DND-41 (cell line): ENCODE data around the gene SNRPE.

Experiments used
- ATAC-seq: fragments of 200-7000 bp; cut with Tn5 transposase; 3 replicates; pipeline ENCODE4 v1.9.1; 2021; ENCODE audit warnings: low read depth; ENCODE audit not compliant: insufficient read depth
- DNase-seq: peaks from one replicate; pipeline ENCODE4 v3.0.0-alpha.2; 2020
- H2AFZ ChIP-seq: 2 replicates; pipeline ENCODE4 v1.6.0; 2012; ENCODE audit warnings: low read depth, low read length
- H3K27ac ChIP-seq: 2 replicates; pipeline ENCODE4 v1.5.1; 2012; ENCODE audit warnings: low read length, inconsistent platforms
- H3K27me3 ChIP-seq: fragments of 200-600 bp; sonication (generic); 2 replicates; pipeline ENCODE4 v1.6.0; 2012; ENCODE audit warnings: low read length, mild to moderate bottlenecking, inconsistent platforms; ENCODE audit not compliant: insufficient read depth, poor library complexity
- H3K36me3 ChIP-seq: 2 replicates; pipeline ENCODE4 v1.5.1; 2012; ENCODE audit warnings: low read length, inconsistent platforms; ENCODE audit not compliant: insufficient read depth
- H3K4me1 ChIP-seq: 2 replicates; pipeline ENCODE4 v1.5.1; 2012; ENCODE audit warnings: mild to moderate bottlenecking, low read length; ENCODE audit not compliant: insufficient read depth
- H3K4me2 ChIP-seq: 2 replicates; pipeline ENCODE4 v1.6.0; 2012; ENCODE audit warnings: mild to moderate bottlenecking, moderate library complexity, low read length, inconsistent platforms; ENCODE audit not compliant: insufficient read depth
- H3K4me3 ChIP-seq, 2 experiments: fragments of 200-600 bp in 1 of 2; shearing (Covaris generic) in 1 of 2; 2 replicates each; pipeline ENCODE4 v1.5.1; 2012 to 2016; ENCODE audit warnings: inconsistent platforms in 2 of 2, low read length in 2 of 2, mild to moderate bottlenecking in 2 of 2, low read depth in 1 of 2, moderate library complexity in 1 of 2
- H3K79me2 ChIP-seq: 2 replicates; pipeline ENCODE4 v1.6.0; 2012; ENCODE audit warnings: low read length, inconsistent platforms; ENCODE audit not compliant: insufficient read depth
- H3K9ac ChIP-seq: 2 replicates; pipeline ENCODE4 v1.6.0; 2012; ENCODE audit warnings: low read depth, mild to moderate bottlenecking, inconsistent platforms, low read length, moderate library complexity
- H3K9me3 ChIP-seq: 2 replicates; pipeline ENCODE4 v1.5.1; 2012; ENCODE audit warnings: low read length, moderate library complexity, mild to moderate bottlenecking, inconsistent platforms; ENCODE audit not compliant: insufficient read depth, severe bottlenecking
- H4K20me1 ChIP-seq: 2 replicates; pipeline ENCODE4 v1.6.0; 2012; ENCODE audit warnings: low read length; ENCODE audit not compliant: insufficient read depth
- CTCF ChIP-seq: IDR thresholded peaks from 2 replicates; pipeline ENCODE4 v1.5.1; 2012; ENCODE audit warnings: borderline replicate concordance, low read length, moderate library complexity, mild to moderate bottlenecking; ENCODE audit not compliant: poor library complexity, severe bottlenecking; ENCODE audit errors: extremely low read depth
- EZH2 ChIP-seq: IDR thresholded peaks from 3 replicates; pipeline ENCODE4 v1.6.1; 2012; ENCODE audit warnings: borderline replicate concordance, low read depth, mild to moderate bottlenecking, moderate library complexity, low read length, inconsistent platforms; ENCODE audit not compliant: severe bottlenecking

SNRPE gene

GRCh38 chr1:203898458-203899352 lies 37.3 kb downstream of the SNRPE start:
- H3K36me3 ChIP-seq = no peaks in the 10 kb centered on the region
- TF ChIP-seq EZH2 (no peak), CTCF (no peak)
- H3K9me3 ChIP-seq = peaks cover 2% of the 10 kb centered on the region
- H3K4me2 ChIP-seq = no peak overlapping the region
- H3K4me3 ChIP-seq = no peak overlapping the region
- ATAC-seq (no peak), DNase-seq (no peak)
- no peak overlapping the region for H2AFZ ChIP-seq
- H4K20me1 ChIP-seq = no peaks in the 10 kb centered on the region
- no peak overlapping the region for H3K9ac ChIP-seq
- no peaks in the 10 kb centered on the region for H3K79me2 ChIP-seq
- no peaks in the 10 kb centered on the region for H3K27me3 ChIP-seq
- H3K4me1 ChIP-seq = no peaks in the 10 kb centered on the region
- no peak overlapping the region for H3K27ac ChIP-seq

GRCh38 chr1:203899353-203899716 lies 37.9 kb downstream of the SNRPE start:
- no peaks in the 10 kb centered on the region for H3K27me3 ChIP-seq
- ATAC-seq (no peak), DNase-seq (no peak)
- no peaks in the 10 kb centered on the region for H3K36me3 ChIP-seq
- H3K79me2 ChIP-seq = no peaks in the 10 kb centered on the region
- no peak for TF ChIP-seq CTCF
- TF ChIP-seq EZH2 = no peak
- H2AFZ ChIP-seq = no peak overlapping the region
- no peak overlapping the region for H3K9ac ChIP-seq
- no peak overlapping the region for H3K27ac ChIP-seq
- H3K4me3 ChIP-seq = no peak overlapping the region
- no peaks in the 10 kb centered on the region for H4K20me1 ChIP-seq
- no peaks in the 10 kb centered on the region for H3K4me1 ChIP-seq
- H3K4me2 ChIP-seq = no peak overlapping the region
- peaks cover 2% of the 10 kb centered on the region for H3K9me3 ChIP-seq

DNA sequence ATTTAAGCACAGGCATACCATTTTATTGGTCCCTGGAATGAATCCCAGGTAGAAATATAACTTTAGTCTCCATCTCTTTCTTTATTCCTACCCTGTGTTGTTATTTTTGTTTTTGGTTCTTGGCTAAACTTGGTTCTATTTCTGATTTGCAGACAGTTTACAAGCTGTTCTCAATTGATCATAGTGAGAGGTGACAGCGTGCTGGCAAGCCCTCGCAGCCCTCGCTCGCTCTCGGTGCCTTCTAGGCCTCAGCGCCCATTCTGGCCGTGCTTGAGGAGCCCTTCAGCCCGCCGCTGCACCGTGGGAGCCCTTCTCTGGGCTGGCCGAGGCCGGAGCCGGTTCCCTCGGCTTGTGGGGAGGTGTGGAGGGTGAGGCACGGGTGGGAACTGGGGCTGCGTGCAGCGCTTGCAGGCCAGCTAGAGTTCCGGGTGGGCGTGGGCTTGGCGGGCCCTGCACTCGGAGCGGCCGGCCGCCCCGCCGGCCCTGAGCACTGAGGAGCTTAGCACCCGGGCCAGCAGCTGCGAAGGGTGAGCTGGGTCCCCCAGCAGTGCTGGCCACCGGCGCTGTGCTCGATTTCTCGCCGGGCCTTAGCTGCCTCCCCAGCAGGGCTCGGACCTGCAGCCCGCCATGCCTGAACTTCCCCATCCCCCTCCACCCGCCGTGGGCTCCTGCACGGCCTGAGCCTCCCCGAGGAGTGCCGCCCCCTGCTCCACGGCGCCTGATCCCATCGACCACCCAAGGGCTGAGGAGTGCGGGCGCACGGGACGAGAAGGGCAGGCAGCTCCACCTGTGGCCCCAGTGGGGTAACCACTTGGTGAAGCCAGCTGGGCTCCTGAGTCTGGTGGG lies 38.7 kb downstream of the SNRPE start:
- no peak for ATAC-seq
- Histone ChIP-seq H2AFZ (no peak overlapping the region), H3K79me2 (no peaks in the 10 kb centered on the region), H3K27ac (no peak overlapping the region), H3K4me3 (no peak overlapping the region), H3K9ac (no peak overlapping the region), H3K27me3 (no peaks in the 10 kb centered on the region), H3K9me3 (no peaks in the 10 kb centered on the region), H3K4me1 (no peaks in the 10 kb centered on the region), H3K36me3 (no peaks in the 10 kb centered on the region), H3K4me2 (no peak overlapping the region), H4K20me1 (no peaks in the 10 kb centered on the region)
- TF ChIP-seq CTCF (no peak), EZH2 (no peak)
- DNase-seq = no peak
